ENCODE data around the gene ESD.
A peak's percentile ranks its signal among the peaks of the same experiment; 100 is the strongest.
"Not testable (repeated sequence)": the region's sequence is repeated elsewhere in the genome, so short reads cannot be mapped to it uniquely, and the experiment has no call there.

ESD gene

GRCh38 chr13:46773541-46773940, 23.4 kb downstream of the ESD start:
- Histone ChIP-seq H3K9me3 (ENCODE audit: control insufficient read depth, insufficient read depth, low read depth, low read length) (no peaks in the 10 kb centered on the region), H3K4me1 (ENCODE audit: control insufficient read depth, insufficient read depth, low read length) (no peaks in the 10 kb centered on the region), H3K27ac (ENCODE audit: extremely low read depth, low read depth, low read length) (no peak overlapping the region), H3K36me3 (ENCODE audit: control insufficient read depth in 2 of 2, insufficient read depth in 1 of 2, low read length in 2 of 2) (peaks cover 11 to 72% of the 10 kb centered on the region in 2 experiments; a peak in 2 of 3 replicates), H3K4me3 (ENCODE audit: low read depth, low read length) (no peak overlapping the region)
- CTCF ChIA-PET, result no interaction called here
- no peak for TF ChIP-seq ZNF148 (tag by site-specific recombination; IDR thresholded peaks at IDR 0.05; ENCODE audit: borderline replicate concordance)
- TF ChIP-seq ZNF510 (tag by site-specific recombination; IDR thresholded peaks at IDR 0.05; ENCODE audit: insufficient replicate concordance), result no peak
- TF ChIP-seq ZNF747 (tag by site-specific recombination; IDR thresholded peaks at IDR 0.05), result no peak
- TF ChIP-seq, protein P1, sequence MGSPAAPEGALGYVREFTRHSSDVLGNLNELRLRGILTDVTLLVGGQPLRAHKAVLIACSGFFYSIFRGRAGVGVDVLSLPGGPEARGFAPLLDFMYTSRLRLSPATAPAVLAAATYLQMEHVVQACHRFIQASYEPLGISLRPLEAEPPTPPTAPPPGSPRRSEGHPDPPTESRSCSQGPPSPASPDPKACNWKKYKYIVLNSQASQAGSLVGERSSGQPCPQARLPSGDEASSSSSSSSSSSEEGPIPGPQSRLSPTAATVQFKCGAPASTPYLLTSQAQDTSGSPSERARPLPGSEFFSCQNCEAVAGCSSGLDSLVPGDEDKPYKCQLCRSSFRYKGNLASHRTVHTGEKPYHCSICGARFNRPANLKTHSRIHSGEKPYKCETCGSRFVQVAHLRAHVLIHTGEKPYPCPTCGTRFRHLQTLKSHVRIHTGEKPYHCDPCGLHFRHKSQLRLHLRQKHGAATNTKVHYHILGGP (tag by site-specific recombination; IDR thresholded peaks at IDR 0.05), result no peak
- no peak for TF ChIP-seq ZNF621 (tag by site-specific recombination; IDR thresholded peaks at IDR 0.05)
- POLR2A ChIA-PET, result no interaction called here

DNA sequence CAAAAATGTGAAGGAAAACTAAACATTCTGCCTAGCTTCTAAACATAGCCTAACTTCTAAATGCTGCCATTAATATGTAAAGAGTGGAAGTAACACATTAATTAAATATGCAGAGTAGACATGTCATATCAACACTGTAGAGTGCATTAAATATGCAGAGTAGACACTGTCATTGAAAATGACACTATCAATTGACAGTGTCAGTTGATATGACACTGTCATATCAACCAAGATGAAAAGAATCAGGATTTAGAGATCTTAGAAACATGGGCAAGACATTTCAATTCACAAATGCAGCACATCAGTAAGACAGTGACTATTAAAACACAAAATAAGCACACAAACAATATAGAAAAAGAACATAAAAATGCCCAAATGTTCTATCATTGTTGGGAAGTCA, 25.3 kb downstream of the ESD start:
- Histone ChIP-seq H3K36me3 (ENCODE audit: control insufficient read depth in 2 of 2, insufficient read depth in 1 of 2, low read length in 2 of 2) (peaks cover 8 to 54% of the 10 kb centered on the region in 2 experiments; a peak in 2 of 3 replicates), H3K9me3 (ENCODE audit: control insufficient read depth, insufficient read depth, low read depth, low read length) (no peaks in the 10 kb centered on the region), H3K4me3 (ENCODE audit: low read depth, low read length) (no peak overlapping the region), H3K27ac (ENCODE audit: extremely low read depth, low read depth, low read length) (no peak overlapping the region), H3K4me1 (ENCODE audit: control insufficient read depth, insufficient read depth, low read length) (no peaks in the 10 kb centered on the region)
- CTCF ChIA-PET, result no interaction called here
- POLR2A ChIA-PET, result no interaction called here
- TF ChIP-seq SALL2 (tag by site-specific recombination; IDR thresholded peaks at IDR 0.05; ENCODE audit: borderline replicate concordance) (no peak), ZNF521 (tag by site-specific recombination; IDR thresholded peaks at IDR 0.05) (no peak), ZNF214 (tag by site-specific recombination; IDR thresholded peaks at IDR 0.05; ENCODE audit: borderline replicate concordance) (no peak)

DNA sequence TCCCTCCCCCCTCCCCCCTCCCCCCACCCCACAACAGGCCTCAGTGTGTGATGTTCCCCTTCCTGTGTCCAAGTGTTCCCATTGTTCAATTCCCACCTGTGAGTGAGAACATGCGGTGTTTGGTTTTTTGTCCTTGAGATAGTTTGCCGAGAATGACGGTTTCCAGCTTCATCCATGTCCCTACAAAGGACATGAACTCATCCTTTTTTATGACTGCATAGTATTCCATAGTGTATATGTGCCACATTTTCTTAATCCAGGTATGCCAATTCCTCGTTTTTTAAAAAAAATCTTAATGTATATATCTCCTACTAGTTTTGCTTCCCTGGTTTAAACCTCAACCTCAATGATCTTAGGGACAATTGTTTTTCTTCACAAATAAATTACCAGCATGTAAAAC, 27.0 kb downstream of the ESD start:
- peaks cover 5 to 40% of the 10 kb centered on the region in 2 experiments; a peak in 2 of 3 replicates for H3K36me3 ChIP-seq (ENCODE audit: control insufficient read depth in 2 of 2, insufficient read depth in 1 of 2, low read length in 2 of 2)
- H3K27ac ChIP-seq (ENCODE audit: extremely low read depth, low read depth, low read length); H3K4me1 ChIP-seq (ENCODE audit: control insufficient read depth, insufficient read depth, low read length); H3K4me3 ChIP-seq (ENCODE audit: low read depth, low read length); CTCF ChIA-PET; POLR2A ChIA-PET; H3K9me3 ChIP-seq (ENCODE audit: control insufficient read depth, insufficient read depth, low read depth, low read length): not testable (repeated sequence)
- TF ChIP-seq ZNF146 (tag by site-specific recombination; IDR thresholded peaks at IDR 0.05), result peak; percentile 92

DNA sequence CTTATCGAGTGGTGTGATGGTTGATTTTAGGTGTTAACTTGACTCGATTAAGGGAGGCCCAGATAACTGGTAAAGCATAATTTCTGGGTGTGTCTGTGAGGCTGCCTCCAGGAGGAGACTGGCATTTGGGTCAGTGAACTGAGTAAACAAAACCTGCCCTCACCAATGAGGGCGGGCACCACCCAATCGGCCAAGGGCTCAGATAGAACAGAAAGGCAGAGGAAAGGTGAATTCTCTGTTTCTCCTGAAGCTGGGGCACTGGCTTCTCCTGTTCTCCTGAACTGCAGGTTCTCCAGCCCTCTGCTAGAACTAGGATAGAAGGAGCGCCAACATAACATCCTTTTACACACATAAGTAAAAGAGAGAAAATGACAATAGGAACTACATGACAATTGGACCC, 35.1 kb downstream of the ESD start:
- POLR2A ChIA-PET, result no interaction called here
- Histone ChIP-seq H3K4me1 (ENCODE audit: control insufficient read depth, insufficient read depth, low read length) (no peaks in the 10 kb centered on the region), H3K36me3 (ENCODE audit: control insufficient read depth in 2 of 2, insufficient read depth in 1 of 2, low read length in 2 of 2) (no peaks in the 10 kb centered on the region), H3K27ac (ENCODE audit: extremely low read depth, low read depth, low read length) (no peak overlapping the region), H3K4me3 (ENCODE audit: low read depth, low read length) (no peak overlapping the region), H3K9me3 (ENCODE audit: control insufficient read depth, insufficient read depth, low read depth, low read length) (no peaks in the 10 kb centered on the region)
- CTCF ChIA-PET, result no interaction called here
- TF ChIP-seq ZNF221 (tag by site-specific recombination; IDR thresholded peaks at IDR 0.05; ENCODE audit: borderline replicate concordance), result no peak
- no peak for TF ChIP-seq ZNF223 (tag by site-specific recombination; IDR thresholded peaks at IDR 0.05)
- TF ChIP-seq ZNF596 (tag by site-specific recombination; IDR thresholded peaks at IDR 0.05), result no peak
- no peak for TF ChIP-seq RBAK (tag by site-specific recombination; IDR thresholded peaks at IDR 0.05)
- TF ChIP-seq ZNF571 (tag by site-specific recombination; IDR thresholded peaks at IDR 0.05), result no peak
- no peak for TF ChIP-seq ZNF785 (tag by site-specific recombination; IDR thresholded peaks at IDR 0.05)
- no peak for TF ChIP-seq MYNN (tag by site-specific recombination; IDR thresholded peaks at IDR 0.05; ENCODE audit: borderline replicate concordance)
- no peak for TF ChIP-seq KLF8 (tag by site-specific recombination; IDR thresholded peaks at IDR 0.05)
- TF ChIP-seq ZNF549 (tag by site-specific recombination; IDR thresholded peaks at IDR 0.05), result no peak
- TF ChIP-seq KLF17 (tag by site-specific recombination; IDR thresholded peaks at IDR 0.05), result no peak
- no peak for TF ChIP-seq ZNF350 (tag by site-specific recombination; IDR thresholded peaks at IDR 0.05)
- TF ChIP-seq ZNF558 (tag by site-specific recombination; IDR thresholded peaks at IDR 0.05), result no peak
- TF ChIP-seq ZBTB7A (tag by site-specific recombination; IDR thresholded peaks at IDR 0.05; ENCODE audit: low read depth), result no peak
- no peak for TF ChIP-seq ZNF473 (tag by site-specific recombination; IDR thresholded peaks at IDR 0.05)
- no peak for TF ChIP-seq ZNF362 (tag by site-specific recombination; IDR thresholded peaks at IDR 0.05)

Data from HEK293 (cell line).